ENCODE data around the gene ARHGEF6. TPM values are rescaled to one million over a fixed set of nuclear protein-coding genes. Genes with fewer than 3 reads are reported as not detected.

Gene ARHGEF6
- total RNA-seq, 1 donor, result 10.0 TPM

DNA sequence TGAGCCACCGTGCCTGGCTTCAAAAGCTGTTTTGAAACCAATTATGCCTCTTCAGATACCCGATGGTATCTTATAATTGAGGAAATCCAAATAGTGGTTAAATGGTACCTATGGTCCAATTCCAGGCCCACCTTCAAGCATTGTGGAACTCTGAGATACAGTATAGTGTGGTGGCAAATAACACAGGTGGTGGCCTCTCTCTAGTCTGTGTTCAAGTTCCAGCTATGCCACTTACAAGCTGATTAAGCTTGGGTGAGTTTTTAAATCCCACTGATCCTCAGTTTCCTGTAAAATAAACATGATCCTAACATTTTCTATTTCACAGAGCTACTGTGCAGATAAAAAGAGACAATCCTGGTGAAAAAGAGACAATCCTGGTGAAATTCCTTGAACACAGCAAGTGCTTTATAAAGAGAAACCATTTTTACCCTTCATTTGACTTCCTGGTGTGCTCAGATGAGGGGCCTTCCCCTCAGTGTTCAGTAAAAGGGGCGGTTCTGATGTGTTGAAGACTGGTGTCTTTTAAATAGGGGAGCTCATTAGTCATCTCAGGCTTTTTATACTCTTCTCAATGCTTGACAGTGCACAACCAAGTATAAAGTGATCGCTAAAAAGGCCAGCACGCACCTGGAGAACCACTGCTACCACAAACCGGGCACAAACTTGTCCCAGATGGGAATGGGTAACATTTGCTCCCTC lies 163.6 kb downstream of the ARHGEF6 start:
- DNase-seq (ENCODE audit: low read depth), result no peak
- no peak overlapping the region for H3K4me3 ChIP-seq (ENCODE audit: low read depth, low read length)
- TF ChIP-seq, protein P1, sequence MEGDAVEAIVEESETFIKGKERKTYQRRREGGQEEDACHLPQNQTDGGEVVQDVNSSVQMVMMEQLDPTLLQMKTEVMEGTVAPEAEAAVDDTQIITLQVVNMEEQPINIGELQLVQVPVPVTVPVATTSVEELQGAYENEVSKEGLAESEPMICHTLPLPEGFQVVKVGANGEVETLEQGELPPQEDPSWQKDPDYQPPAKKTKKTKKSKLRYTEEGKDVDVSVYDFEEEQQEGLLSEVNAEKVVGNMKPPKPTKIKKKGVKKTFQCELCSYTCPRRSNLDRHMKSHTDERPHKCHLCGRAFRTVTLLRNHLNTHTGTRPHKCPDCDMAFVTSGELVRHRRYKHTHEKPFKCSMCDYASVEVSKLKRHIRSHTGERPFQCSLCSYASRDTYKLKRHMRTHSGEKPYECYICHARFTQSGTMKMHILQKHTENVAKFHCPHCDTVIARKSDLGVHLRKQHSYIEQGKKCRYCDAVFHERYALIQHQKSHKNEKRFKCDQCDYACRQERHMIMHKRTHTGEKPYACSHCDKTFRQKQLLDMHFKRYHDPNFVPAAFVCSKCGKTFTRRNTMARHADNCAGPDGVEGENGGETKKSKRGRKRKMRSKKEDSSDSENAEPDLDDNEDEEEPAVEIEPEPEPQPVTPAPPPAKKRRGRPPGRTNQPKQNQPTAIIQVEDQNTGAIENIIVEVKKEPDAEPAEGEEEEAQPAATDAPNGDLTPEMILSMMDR (IDR thresholded peaks at IDR 0.05; ENCODE audit: insufficient read depth, low read length), result no peak

Small RNA genes lying within 50 kb of the gene (small RNA-seq; reads per million reads assigned to genes)
- not detected for gene RF00019
- not detected for gene RNU6-972P

Other genes starting within 250 kb of the ARHGEF6 start
- gene VGLL1, start 248.7 kb downstream of the ARHGEF6 start, total RNA-seq (ENCODE audit: low replicate concordance), result not detected in 2 replicates
- not detected in 2 replicates for gene CD40LG, start 132.8 kb downstream of the ARHGEF6 start, total RNA-seq (ENCODE audit: low replicate concordance)
- 245 and 277 TPM in 2 replicates for gene RBMX, start 99.8 kb upstream of the ARHGEF6 start, total RNA-seq (ENCODE audit: low replicate concordance)

All from fibroblast of the aortic adventitia (primary cell).